Fibroblast of skin of right biceps (primary cell): Measurements from ENCODE around the gene FBXO27.
"Not testable (repeated sequence)": the region's sequence is repeated elsewhere in the genome, so short reads cannot be mapped to it uniquely, and the experiment has no call there.

Source experiments
- DNase-seq: peaks from one replicate; pipeline ENCODE4 v3.0.0-alpha.2; 2013

Gene FBXO27, protein sequence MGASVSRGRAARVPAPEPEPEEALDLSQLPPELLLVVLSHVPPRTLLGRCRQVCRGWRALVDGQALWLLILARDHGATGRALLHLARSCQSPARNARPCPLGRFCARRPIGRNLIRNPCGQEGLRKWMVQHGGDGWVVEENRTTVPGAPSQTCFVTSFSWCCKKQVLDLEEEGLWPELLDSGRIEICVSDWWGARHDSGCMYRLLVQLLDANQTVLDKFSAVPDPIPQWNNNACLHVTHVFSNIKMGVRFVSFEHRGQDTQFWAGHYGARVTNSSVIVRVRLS

DNA sequence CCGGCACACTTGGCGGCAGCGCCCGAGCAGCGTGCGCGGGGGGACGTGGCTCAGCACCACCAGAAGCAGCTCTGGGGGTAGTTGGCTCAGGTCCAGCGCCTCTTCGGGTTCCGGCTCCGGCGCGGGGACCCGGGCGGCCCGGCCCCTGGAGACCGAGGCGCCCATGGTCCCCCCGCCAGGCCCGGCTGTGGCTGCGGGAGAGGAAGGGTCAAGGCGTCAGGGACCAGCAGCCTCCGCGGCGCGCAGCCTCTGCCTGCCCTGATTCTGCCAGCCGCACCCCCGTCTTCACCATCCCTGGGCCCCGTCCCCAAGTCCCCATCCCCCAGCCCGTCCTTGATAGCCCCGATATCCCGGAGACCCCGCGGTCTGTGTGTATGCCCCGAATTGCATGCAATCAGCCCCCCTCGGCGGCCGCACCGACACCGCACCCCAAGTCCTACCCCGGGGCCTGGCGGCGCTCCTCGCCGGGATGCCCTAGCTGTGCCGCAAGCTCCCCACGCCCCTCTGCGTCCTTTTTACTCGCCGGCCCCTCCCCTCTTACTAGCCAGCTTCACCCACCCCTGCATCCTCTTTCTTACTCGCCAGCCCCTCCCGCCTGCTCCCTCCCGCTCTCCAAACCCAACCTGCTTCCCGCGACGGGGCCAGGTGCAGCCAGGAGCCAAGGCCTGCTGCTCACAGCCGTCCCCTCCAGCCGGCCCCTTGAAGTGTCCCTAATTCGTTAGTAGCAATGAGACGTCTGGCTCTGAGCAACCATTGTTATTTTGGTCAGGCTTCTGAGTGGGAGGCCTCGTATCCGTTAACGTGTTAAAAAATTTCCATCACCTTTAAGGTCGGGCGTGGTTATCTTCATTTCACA lies at the start of gene FBXO27:
Gene FBXO27 (minus strand): TSS at position 487 of the 856 bp plus-strand sequence. CDS start 322 bp downstream, at position 165.
- no peak for DNase-seq

DNA sequence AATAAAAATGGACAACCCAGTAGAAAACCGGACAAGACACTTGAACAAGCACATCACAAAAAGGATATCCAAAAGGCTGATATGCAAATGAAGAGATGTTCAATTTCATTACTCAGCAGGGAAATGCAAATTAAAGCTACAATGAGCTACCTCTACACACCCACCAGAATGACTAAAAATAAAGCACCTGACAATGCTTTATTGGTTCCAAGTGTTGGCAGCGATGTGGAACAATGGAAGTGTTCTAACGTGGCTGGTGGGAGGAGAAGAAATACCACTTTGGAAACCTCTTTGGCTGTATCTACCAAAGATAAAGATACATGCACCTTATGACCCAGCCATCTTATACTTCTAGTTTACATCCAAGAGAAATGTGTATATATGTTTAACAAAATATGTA lies 48.1 kb upstream of the FBXO27 start:
- DNase-seq: no peak

DNA sequence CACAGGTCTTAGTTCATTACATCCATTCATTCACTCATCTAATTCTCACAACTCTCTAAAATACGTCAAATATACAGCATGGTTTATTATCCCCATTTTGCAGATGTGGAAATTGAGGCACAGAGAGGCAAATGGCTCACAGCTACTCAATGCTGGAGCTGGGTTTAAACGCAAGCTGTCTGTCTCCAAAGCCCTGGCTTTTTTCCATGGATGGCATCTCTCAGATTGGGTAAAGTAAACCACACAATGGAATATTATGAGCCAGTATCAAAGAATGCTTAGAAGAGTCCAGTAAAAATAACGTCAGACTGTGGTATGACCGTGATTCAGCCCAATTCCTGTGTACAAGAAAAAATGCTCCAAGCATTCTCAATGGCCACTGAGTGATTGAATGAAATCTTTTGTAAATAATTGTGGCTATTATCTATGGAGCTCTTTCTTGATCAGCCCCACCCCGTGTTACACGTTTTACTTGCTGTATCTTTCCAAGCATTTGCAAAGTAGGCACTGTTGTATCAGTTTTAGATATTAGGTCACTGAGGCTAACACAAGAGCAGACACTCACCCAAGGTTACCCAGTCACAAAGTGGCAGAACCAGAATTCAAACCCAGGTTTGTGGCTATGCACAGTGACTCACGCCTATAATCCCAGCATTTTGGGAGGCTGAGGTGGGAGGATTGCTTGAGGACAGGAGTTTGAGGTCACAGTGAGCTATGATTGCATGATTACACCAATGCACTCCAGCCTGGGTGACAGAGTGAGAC lies 46.3 kb upstream of the FBXO27 start:
- peak; percentile 95 for DNase-seq

DNA sequence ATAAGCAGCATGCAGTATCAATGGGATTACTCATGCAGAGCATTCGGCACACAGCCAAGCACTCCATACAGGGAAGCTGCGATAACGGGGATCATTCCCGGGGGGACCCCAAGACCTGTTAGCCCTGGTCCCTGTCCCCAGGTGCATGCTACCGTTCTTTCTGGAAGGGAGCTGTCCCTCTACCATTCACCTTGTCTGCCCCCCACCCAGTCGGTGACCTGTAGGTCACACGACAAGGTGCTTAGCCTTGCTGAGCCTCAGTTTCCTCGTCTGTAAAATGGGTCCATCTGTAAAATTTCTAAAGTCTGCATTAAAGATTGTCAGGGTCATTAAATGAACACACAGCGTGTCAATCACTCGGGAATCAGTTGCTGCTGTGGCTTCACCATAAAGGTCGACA lies 45.0 kb upstream of the FBXO27 start:
- DNase-seq: no peak

DNA sequence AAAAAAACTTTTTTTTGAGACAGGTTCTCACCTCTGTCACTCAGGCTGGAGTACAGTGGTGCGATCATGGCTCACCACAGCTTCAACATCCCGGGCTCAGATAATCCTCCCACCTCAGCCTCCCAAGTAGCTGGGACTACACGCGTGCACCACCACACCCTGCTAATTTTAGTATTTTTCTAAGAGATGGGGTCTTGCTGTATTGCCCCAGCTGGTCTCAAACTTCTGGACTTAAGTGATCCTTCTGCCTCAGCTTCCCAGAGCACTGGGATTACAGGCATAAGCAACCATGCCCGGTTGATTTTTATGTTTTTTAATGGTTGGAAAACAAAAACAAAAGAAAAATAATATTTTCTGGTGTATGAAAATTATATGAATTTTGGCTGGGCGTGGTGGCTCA lies 42.6 kb upstream of the FBXO27 start:
- no peak for DNase-seq

DNA sequence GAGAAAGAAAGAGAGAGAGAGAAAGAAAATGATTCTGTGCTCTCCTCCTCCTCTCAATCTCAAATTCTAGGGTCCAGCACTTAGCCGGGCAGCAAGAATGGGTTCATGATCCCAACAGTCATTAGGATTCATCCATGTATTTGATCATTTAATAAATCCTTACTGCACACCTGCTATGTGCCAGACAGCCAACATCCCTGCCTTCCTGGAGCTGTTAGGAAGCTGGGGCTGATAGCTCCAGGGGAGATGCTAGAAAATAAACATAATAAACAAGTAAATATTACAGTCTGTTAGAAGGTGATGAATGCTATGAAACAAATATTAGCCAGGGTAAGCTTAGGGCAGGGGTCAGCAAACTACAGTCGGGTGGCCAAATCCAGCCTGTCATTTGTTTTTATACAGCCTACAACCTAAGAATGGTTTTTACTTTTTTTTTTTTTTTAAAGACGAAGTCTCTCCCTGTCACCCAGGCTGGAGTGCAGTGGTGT lies 41.9 kb upstream of the FBXO27 start:
- DNase-seq: no peak

DNA sequence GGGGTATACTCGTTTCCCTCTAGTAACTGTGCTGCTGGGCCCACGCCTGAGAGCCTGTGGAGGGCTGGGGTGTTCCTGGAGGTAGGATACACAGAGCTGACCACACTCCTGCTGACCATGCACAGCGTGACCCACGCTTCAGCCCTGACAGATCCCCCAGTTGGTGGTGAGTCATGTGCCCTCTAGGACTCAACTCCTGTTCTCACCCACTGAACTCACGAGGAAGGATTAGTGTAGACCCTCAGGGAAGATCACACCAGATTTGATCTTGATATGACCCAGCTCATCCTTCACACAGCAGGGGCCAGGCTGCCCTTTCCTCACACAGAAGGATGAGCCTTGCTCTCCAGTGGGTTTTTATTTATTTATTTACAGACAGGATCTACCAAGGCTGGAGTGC lies 38.5 kb upstream of the FBXO27 start:
- DNase-seq: no peak

DNA sequence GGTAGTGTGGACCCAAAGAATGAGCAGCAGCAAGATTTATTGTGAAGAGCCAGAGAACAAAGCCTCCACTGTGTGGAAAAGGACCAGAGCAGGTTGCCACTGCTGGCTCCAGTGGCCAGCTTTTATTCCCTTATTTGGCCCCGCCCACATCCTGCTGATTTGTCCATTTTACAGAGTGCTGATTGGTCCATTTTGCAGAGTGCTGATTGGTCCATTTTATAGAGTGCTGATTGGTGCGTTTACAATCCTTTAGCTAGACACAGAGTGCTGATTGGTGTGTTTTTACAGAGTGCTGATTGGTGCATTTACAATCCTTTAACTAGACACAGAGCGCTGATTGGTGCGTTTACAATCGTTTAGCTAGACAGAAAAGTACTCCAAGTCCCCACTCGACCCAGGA lies 35.9 kb upstream of the FBXO27 start:
- DNase-seq: not testable (repeated sequence)

DNA sequence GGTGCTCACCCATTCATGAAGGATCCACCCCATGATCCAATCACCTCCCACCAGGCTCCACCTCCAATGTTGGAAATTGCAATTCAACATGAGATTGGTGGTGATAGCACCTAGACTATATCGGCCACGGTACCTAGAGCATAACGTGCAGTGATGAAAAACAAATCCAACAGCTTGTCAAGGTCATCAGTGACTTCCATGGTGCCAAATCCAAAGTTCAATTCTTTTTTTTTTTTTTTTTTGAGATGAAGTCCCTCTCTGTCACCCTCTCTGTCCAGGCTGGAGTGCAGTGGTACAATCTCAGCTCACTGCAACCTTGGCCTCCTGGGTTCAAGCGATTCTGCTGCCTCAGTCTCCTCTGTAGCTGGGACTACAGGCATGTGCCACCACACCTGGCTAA lies 34.8 kb upstream of the FBXO27 start:
- DNase-seq: no peak

DNA sequence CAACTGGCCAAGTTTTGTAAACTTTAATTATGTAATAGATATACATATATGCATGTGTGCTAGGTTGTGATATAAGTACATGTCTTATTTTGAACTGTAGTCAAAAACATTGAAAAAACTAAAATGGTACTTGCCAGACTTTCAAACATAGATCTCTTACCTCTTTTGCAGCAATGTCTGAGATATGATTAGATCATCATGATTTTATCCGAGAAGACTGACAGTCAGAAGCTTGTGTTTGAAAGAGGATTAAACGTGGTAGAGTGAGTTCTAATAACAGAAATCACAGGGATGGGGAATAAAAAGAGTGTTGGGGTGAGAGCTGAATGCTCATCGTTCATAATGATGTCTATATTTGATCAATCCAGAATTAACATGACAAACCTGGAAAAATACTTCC lies 33.6 kb upstream of the FBXO27 start:
- no peak for DNase-seq

DNA sequence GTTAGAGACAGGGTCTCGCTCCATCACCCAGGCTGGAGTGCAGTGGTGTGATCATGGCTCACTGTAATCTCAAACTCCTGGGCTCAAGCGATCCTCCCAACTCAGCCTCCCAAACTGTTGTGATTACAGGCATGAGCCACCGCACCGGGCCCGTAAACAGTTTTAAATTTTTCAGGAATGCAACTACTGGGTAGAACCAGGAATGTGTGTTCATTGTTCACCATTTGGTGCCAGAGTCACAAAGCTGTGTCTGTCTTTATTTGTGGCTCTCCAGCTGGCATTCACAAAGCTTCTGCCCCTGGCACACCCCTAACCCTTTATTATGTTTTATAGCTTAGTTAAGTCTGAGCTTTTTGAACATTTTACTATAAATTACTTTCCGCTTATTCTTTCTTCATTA lies 32.1 kb upstream of the FBXO27 start:
- no peak for DNase-seq

DNA sequence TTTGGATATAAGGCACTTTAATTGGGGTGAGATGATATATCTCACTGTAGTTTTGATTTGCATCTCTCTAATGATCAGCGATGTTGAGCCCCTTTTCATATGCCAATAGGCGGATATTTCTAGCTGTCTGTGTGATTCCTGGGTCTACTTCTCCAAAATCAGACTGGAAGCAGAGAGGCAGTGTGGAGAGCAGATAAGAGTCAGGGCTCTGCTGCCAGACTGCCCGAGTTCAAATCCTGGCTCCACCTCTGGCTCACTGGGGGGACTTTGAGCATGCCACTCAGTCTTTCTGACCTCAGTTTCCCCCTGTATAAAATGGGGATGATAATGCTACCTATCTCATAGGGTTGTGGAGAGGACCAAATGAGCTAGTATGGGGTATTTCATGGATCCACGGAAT lies 27.8 kb upstream of the FBXO27 start:
- DNase-seq: no peak

DNA sequence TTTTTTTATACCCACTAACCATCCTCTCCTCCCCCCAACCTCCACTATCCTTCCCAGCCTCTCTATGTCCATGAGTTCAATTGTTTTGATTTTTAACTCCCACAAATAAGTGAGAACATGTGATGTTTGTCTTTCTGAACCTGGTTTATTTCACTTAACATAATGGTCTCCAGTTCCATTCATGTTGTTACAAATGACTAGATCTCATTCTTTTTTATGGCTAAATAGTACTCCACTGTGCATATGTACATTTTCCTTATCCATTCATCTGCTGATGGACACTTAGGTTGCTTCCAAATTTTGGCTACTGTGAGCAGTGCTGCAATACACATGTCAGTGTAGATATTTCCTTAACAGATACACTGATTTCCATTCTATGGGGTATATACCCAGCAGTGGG lies 27.0 kb upstream of the FBXO27 start:
- no peak for DNase-seq

DNA sequence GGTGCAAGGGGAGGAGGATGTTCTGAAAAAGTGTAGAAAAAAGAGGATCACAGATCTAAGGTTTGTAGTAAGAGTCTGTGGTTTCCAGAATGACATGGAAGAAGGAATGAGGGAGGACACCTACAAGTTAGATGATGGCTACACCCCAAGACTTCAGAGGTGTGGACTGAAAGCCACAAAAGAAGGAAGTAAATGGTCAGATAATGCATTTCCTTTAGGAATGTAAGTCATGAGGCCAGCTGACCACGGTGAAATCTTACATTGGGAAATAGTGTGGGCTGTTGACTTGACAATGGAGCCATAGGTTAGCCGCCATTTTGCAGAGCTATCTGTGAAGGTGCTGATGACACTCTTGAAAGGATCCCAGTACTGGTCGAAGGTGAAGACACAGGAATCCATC lies 25.3 kb upstream of the FBXO27 start:
- DNase-seq: no peak

DNA sequence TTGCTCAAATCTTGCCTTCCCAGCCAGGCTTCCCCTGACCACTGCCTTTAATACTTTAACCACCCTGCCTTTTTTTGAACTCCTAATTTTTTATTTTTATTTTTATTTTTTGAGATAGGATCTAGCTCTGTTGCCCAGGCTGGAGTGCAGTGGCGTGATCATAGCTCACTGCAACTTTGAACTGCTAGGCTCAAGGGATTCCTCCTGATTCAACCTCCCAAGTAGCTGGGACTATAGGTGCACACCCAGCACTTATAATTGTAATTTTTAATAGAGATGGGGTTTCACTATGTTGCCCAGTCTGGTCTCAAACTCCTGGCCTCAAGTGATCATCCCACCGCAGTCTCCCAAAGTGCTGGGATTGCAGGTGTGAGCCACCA lies 21.7 kb upstream of the FBXO27 start:
- no peak for DNase-seq

DNA sequence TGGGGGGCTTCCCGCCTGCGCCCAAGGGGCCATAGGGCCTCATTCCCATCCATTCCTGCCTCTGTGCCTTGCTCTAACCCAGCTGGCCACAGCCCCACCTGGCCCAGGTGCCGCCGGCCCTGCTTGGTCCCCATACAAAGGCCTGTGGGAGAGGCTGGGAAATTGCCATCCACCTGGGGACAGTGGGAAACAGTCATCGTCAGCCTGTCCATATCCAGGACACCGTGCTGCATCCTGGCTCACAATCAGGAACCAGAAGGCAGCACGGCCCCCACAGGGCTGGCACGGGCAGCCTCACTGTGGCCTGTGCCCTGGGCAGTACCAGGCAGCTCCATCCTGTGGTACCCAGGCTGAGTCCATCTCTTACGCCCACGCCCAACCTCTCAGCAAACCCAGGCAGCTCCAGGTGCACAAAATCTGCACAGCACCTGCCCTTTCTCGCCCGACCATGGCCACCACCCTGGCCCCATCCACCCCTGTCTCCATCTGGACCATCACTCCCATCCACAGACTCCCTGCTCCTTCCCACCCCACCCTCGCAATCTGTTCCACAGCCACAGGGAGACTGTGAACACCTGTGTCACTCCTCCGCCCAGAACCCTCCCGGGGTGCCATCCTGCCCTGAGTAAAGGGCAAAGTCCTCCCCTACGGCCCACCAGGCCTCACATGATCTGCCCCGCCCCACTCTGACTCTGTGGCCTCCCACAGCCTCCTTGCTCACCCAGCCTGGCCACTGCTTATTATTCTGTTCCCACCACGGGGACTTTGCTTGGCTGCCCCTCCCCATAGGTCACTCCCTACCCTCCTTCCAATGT lies 21.1 kb upstream of the FBXO27 start:
- no peak for DNase-seq

DNA sequence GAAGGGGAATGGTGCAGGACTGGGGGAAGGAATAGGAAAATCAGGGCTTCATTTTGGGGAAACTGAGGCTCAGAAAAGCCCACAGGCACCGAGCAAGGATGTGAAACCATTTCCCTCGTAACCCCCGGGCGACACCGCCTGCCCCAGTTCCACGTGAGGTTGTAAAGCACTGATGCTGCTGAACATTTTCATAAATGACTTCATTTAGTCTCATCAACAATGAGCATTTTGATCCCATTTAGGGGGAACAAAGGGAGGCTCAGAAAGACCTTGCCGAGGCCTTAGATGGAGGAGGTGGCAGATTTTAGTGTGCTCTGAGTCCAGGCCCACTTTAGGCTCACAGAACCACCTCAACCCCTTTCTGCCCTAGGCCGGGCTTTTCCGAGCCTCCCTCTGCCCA lies 20.5 kb upstream of the FBXO27 start:
- no peak for DNase-seq

DNA sequence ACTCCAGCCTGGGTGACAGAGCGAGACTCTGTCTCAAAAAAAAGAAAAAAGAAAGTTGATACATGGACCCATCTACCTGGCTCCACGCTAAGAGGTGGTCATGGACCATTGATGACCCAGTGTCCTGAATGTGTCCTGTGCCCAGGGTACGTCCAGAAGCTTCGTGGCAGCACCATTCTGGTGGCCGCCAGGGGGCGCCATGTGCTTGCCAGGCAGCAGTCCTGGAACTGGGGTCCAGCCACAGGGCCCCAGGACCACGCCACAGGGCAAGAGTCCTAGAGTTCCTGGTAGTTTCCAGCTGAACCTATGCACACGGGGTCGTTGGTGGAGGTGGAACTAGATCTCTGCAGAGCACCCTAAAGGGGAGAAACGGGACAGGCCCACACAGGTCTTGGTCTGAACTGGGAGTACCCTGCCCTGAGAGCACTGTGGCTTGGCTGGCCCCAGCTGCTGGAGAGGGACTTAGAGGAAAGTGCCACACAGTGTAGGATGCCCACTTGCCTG lies 19.9 kb upstream of the FBXO27 start:
- peak; percentile 43 for DNase-seq

DNA sequence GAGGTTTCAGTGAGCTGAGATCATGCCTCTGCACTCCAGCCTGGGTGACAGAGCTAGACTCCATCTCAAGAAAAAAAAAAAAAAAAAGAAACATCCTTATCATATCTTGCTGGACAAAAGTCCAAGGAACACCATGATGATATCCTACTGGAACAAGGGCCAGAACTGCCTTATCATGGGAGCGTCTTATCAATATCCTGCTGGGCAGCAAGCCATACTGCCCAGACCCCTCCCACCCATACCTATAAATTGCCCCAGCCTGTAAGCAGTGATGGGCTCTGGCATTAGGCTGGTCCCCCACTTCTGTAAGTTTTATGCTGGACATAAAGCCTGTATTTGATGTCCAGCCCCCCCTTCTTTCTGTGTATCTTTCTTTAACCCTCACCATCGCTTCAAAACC lies 14.7 kb upstream of the FBXO27 start:
- no peak for DNase-seq

DNA sequence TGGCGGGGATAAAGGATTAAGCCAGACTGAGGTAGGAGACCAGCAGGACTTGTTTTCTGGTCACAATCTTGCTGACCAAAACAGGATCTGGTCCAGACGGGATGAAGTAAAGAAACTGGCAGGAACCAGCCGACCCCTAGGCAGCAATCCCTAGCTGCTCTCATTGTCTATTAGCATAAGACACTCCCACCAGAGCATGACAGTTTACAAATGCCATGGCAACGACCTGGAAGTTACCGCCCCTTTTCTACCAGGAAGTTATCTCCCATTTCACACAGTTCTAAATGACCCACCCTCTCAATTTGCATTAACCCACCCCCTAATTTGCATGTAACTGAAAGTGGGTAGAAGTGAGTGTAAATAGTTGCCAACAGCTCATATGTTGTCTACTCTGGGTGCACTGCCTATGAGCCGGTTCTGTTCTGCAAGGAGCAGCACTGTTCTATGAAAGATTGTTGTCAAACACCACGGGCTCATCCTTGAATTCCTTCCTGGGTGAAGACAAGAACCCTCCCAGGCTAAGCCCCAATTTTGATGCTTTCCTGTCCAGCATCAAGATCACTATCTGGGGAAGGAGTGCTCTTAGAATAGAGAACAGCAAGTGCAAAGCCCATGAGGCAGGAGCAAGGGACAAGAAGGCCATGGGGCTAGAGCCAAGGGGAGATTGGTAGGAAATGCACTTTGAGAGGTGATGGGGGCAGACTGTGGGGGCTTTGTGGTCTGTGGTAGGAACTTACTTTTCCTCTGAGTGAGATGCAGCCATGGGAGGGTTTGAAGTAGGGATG lies 13.9 kb upstream of the FBXO27 start:
- DNase-seq: no peak

DNA sequence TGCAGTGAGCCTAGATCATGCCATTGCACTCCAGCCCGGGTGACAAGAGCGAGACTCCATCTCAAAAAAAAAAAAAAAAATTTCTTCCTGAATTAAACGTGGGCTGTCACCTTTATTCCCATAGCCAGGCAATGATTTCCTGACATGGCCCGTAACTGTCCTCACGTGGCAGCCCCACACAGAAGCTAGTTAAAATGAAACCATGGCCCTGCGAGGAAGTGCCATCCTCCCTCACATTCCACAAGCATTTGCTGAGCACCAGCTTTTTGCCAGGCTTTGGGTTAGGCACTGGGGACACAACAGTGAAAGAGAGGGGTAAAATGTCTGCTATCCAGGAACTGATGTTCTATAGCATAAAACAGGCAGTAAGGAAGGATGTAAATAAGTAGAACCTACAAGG lies 13.2 kb upstream of the FBXO27 start:
- no peak for DNase-seq

DNA sequence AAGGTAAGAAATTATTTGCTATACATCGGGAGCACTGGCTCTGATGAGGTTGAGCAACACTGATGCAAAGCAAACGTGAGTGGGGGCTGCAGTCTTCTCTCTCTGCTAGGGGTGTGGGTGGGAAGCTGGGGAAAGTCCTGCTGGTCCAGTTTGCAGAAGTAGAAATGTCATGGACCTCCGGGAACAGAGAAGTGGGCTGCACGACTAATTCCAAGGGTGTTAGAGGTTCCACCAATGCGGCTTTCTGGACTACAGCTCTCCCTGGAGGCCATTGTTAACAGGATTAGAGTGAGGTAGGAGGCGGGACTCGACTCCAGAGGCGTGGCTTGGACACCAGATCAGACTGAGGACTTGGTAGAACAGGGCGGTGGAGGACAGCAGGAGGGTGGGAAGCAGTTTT lies 5.7 kb upstream of the FBXO27 start:
- peak; percentile 36 for DNase-seq
